ENCODE results near the gene ZBTB45. TPM values are rescaled to one million over a fixed set of nuclear protein-coding genes. Genes with fewer than 3 reads are reported as not detected.
A peak's percentile ranks its signal among the peaks of the same experiment; 100 is the strongest.

The ZBTB45 gene
- total RNA-seq, 1 donor, result 9.9 TPM

- TF ChIP-seq, protein P1, sequence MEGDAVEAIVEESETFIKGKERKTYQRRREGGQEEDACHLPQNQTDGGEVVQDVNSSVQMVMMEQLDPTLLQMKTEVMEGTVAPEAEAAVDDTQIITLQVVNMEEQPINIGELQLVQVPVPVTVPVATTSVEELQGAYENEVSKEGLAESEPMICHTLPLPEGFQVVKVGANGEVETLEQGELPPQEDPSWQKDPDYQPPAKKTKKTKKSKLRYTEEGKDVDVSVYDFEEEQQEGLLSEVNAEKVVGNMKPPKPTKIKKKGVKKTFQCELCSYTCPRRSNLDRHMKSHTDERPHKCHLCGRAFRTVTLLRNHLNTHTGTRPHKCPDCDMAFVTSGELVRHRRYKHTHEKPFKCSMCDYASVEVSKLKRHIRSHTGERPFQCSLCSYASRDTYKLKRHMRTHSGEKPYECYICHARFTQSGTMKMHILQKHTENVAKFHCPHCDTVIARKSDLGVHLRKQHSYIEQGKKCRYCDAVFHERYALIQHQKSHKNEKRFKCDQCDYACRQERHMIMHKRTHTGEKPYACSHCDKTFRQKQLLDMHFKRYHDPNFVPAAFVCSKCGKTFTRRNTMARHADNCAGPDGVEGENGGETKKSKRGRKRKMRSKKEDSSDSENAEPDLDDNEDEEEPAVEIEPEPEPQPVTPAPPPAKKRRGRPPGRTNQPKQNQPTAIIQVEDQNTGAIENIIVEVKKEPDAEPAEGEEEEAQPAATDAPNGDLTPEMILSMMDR (IDR thresholded peaks at IDR 0.05; ENCODE audit: insufficient read depth, low read length), result no peak
- no peak for DNase-seq (ENCODE audit: low read depth)
- peak overlapping the region; percentile 92 for H3K4me3 ChIP-seq (ENCODE audit: low read depth, low read length)
Observed at GRCh38 chr19:58557221-58558065, 37.8 kb upstream of the ZBTB45 start.

GRCh38 chr19:58556622-58557220 is 37.1 kb upstream of the ZBTB45 start:
- DNase-seq (ENCODE audit: low read depth), result no peak
- H3K4me3 ChIP-seq (ENCODE audit: low read depth, low read length), result peak overlapping the region; percentile 92
- TF ChIP-seq, protein P1 (IDR thresholded peaks at IDR 0.05; ENCODE audit: insufficient read depth, low read length), result no peak

DNA sequence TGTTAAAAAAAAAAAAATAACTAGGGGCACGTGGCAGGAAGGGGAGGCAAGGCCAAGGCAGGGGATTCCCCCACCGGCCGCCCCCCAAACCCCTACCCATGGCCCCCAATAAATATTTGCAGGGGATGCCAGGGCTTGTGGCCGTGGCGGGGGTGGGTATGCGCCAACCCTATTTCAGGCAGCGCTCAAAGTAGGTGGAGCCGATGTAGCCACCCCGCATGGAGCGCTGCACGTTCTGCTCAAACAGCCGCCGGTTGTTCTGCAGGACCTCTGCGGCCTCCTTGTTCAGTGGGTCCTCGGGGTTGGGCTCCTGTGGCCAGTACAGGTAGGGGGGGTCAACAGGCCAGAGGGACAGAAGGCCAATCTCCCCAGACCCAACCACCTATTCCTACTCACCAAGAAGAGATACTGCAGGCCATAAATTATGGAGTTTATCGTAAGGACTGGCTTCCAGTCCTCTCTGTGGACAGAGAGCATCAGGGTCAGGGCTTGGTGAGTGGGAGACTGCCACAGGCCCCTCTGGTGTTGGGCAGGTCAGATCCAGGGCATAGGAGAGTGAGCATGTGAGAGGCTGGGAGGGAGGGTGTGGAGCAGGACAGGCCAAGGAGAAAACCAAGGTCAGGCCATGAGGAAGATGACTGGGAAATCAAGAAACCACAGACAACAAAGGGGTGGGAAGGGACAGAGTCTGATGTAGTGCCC is 36.5 kb upstream of the ZBTB45 start:
- DNase-seq (ENCODE audit: low read depth), result no peak
- H3K4me3 ChIP-seq (ENCODE audit: low read depth, low read length), result peak overlapping the region; percentile 92
- TF ChIP-seq, protein P1 (IDR thresholded peaks at IDR 0.05; ENCODE audit: insufficient read depth, low read length), result no peak

DNA sequence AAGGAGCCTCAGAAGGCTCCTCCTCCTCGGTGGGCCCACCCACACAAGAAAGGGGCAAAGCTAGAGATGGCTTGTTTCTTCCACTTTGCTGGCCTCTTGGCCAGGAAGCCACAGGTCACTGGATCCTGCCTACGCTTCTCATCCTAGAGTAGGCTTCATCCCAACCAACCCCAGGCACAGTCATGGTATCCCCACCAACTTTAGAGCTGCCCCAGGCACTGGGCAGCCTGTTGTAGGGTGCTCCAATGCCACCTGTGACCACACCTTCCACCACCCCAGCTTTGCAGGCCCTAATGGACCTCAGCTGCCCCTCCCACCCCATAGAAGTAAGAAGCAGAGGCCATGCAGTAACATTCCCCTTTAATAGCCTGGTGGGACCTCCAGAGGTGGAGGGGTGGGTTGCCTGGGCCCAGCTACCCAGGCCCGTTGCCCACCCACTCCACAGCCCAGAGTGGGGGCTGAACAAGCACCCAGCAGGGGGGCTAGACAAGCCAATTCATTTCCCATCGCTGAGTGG is 35.8 kb upstream of the ZBTB45 start:
- peak overlapping the region; percentile 61 for H3K4me3 ChIP-seq (ENCODE audit: low read depth, low read length)
- no peak for DNase-seq (ENCODE audit: low read depth)
- TF ChIP-seq, protein P1 (IDR thresholded peaks at IDR 0.05; ENCODE audit: insufficient read depth, low read length), result no peak

- H3K4me3 ChIP-seq (ENCODE audit: low read depth, low read length), result peak within 1 kb of the TSS; percentile 78
- peak; percentile 96 for DNase-seq (ENCODE audit: low read depth)
- TF ChIP-seq, protein P1 (IDR thresholded peaks at IDR 0.05; ENCODE audit: insufficient read depth, low read length), result no peak
Observed at GRCh38 chr19:58554494-58555368, 35.1 kb upstream of the ZBTB45 start, which contains the start of gene CHMP2A. CHMP2A (minus strand) TSS chr19:58555105; CDS start chr19:58554212, 893 bp downstream.

Measured in fibroblast of the aortic adventitia (primary cell).